ENCODE data around the gene CDK1.

CDK1 gene

DNA sequence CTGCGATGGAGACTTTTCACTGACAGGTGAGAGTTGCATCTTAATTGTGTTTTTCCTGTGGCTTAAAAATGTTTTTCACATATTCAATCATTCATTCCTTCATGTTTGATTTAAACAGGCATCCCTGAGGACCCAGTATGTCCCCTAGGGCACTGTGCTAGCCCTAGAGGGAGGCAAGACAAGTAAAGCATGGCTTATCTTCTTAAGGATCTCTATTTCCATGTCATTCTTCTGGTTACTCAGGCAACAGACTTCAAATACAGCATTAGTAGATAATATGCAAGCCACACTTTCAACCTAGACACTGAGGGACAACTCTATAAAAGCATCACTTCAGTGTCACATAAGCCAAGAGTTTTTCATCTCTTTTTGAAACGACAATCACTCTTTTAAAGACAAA is 29.2 kb downstream of the CDK1 start:
- Histone ChIP-seq H3K4me3 (ENCODE audit: low read depth, low read length) (no peak overlapping the region), H3K36me3 (no peaks in the 10 kb centered on the region), H3K27ac (no peak overlapping the region), H3K27me3 (ENCODE audit: insufficient read depth, low read depth, severe bottlenecking) (no peaks in the 10 kb centered on the region), H3K9me3 (ENCODE audit: severe bottlenecking) (no peaks in the 10 kb centered on the region)
- no peak for DNase-seq
- no peak for TF ChIP-seq CTCF (IDR thresholded peaks at IDR 0.05; ENCODE audit: low read depth, low read length)

DNA sequence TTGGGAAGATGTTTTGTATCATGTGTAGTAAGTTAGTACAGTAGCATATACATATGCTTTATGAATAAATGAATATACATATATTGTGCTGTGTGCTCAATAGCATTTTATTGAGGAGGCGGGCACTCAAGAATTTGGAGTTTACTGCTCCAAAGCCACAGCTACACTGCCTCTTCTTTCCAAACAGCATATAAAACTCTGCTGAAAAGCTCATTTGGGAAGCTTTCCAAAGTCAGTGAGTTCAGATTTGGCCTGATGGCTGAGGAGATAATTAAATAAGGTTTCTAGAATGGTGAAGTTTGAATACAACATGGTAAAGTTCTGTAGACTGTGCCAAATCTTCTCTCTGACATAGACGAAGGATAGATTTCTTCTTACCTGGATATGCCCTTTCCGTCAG is 29.8 kb downstream of the CDK1 start:
- no peak overlapping the region for H3K27ac ChIP-seq
- DNase-seq: no peak
- no peaks in the 10 kb centered on the region for H3K27me3 ChIP-seq (ENCODE audit: insufficient read depth, low read depth, severe bottlenecking)
- H3K36me3 ChIP-seq: no peaks in the 10 kb centered on the region
- TF ChIP-seq CTCF (IDR thresholded peaks at IDR 0.05; ENCODE audit: low read depth, low read length): no peak
- H3K4me3 ChIP-seq (ENCODE audit: low read depth, low read length): no peak overlapping the region
- no peaks in the 10 kb centered on the region for H3K9me3 ChIP-seq (ENCODE audit: severe bottlenecking)

GRCh38 chr10:60809157-60809556 is 30.9 kb downstream of the CDK1 start:
- Histone ChIP-seq H3K36me3 (no peaks in the 10 kb centered on the region), H3K27ac (no peak overlapping the region), H3K27me3 (ENCODE audit: insufficient read depth, low read depth, severe bottlenecking) (no peaks in the 10 kb centered on the region), H3K4me3 (ENCODE audit: low read depth, low read length) (no peak overlapping the region), H3K9me3 (ENCODE audit: severe bottlenecking) (no peaks in the 10 kb centered on the region)
- DNase-seq: no peak
- TF ChIP-seq CTCF (IDR thresholded peaks at IDR 0.05; ENCODE audit: low read depth, low read length): no peak

GRCh38 chr10:60810437-60811182 is 32.3 kb downstream of the CDK1 start:
- TF ChIP-seq CTCF (IDR thresholded peaks at IDR 0.05; ENCODE audit: low read depth, low read length): no peak
- H3K27me3 ChIP-seq (ENCODE audit: insufficient read depth, low read depth, severe bottlenecking): no peaks in the 10 kb centered on the region
- no peaks in the 10 kb centered on the region for H3K36me3 ChIP-seq
- DNase-seq: no peak
- H3K27ac ChIP-seq: no peak overlapping the region
- no peaks in the 10 kb centered on the region for H3K9me3 ChIP-seq (ENCODE audit: severe bottlenecking)
- H3K4me3 ChIP-seq (ENCODE audit: low read depth, low read length): no peak overlapping the region

DNA sequence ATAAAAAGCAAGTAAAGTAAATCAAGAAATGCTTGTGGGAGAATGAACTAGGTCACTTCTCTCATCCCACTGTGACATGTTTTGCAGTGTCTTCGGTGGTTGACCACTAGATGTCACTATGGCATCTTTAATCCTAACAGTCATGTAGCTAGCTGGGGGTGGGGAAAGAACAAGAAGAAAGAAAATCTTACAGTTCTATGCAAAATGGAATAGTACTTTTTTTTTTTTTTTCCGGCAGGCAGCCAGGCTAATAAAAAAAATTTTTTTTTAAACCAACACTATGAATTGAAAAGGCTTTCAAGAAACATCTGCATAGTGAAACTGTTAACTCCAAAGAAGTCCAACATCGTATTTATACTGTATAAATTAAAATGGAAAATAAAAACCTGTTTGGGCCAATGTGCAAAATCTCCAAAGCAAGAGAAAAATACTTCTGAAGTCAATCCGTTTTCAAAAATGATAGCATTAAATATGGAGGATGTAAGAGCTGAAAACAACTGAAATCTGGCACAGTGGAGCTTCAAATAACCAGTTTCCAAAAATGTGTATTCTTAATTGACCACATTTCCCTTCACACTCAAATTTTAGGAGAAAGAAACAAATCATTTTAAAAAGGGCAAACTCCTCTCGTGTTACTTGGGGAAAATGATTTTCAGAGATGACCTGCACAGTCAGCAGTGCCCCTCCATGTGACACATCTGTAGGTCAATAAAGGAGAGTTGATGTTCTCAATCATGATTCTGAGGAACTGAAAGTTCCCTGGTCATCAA is 38.5 kb downstream of the CDK1 start:
- H3K4me3 ChIP-seq (ENCODE audit: low read depth, low read length): no peak overlapping the region
- H3K27ac ChIP-seq: no peak overlapping the region
- TF ChIP-seq CTCF (IDR thresholded peaks at IDR 0.05; ENCODE audit: low read depth, low read length): peak; percentile 76

More for the DNA sequence above, 38.5 kb downstream of the CDK1 start:
- peak; percentile 44 for DNase-seq
- Histone ChIP-seq H3K27me3 (ENCODE audit: insufficient read depth, low read depth, severe bottlenecking) (no peaks in the 10 kb centered on the region), H3K36me3 (no peaks in the 10 kb centered on the region), H3K9me3 (ENCODE audit: severe bottlenecking) (no peaks in the 10 kb centered on the region)

Data from WERI-Rb-1 (cell line).